Measurements from ENCODE around the gene CHD2. TPM values are rescaled to one million over a fixed set of nuclear protein-coding genes. Genes with fewer than 3 reads are reported as not detected.

The CHD2 gene
- total and polyA plus RNA-seq, 2 experiments from 2014 or later = 36.5 to 39.0 TPM

GRCh38 chr15:93063262-93063671 is 163.1 kb downstream of the CHD2 start:
- Histone ChIP-seq H3F3A (ENCODE audit: insufficient read depth) (peaks cover 5% of the 10 kb centered on the region; the same call in 1 of the 2 replicates), H4K20me1 (ENCODE audit: insufficient read depth) (no peaks in the 10 kb centered on the region), H3K9ac (no peak overlapping the region), H2AFZ (no peak overlapping the region), H3K9me2 (ENCODE audit: insufficient read depth) (no peaks in the 10 kb centered on the region), H3K27ac (no peak overlapping the region), H3K4me3 (no peak overlapping the region), H3K4me2 (ENCODE audit: unreplicated experiment) (no peak overlapping the region), H3K4me1 (ENCODE audit: insufficient read depth) (peaks cover 9% of the 10 kb centered on the region), H3K36me3 (ENCODE audit: low read depth) (no peaks in the 10 kb centered on the region), H3K79me2 (ENCODE audit: insufficient read depth) (no peaks in the 10 kb centered on the region), H3K9me3 (ENCODE audit: low read depth) (no peaks in the 10 kb centered on the region), H3K27me3 (replicated peaks; ENCODE audit: insufficient read depth) (peaks cover 6% of the 10 kb centered on the region; the same call in 1 of the 2 replicates)
- in situ Hi-C loops (cut with MboI) = no loop called here
- TF ChIP-seq EZH2 (IDR thresholded peaks at IDR 0.05; ENCODE audit: insufficient read depth, poor library complexity, severe bottlenecking) (no peak), EZH2phosphoT487 (IDR thresholded peaks at IDR 0.05; ENCODE audit: insufficient read depth, low read depth) (no peak)
- no peak for DNase-seq
- WGBS, 2 experiments (ENCODE audit: low coverage in 1 of 2, low lambda C conversion rate in 2 of 2, missing lambda C conversion rate in 2 of 2) = 27 to 39% methylated on average over 8 of the region's 8 CpGs

- Histone ChIP-seq H3K9ac (no peak overlapping the region), H3K4me1 (ENCODE audit: insufficient read depth) (peaks cover 9% of the 10 kb centered on the region), H3K9me2 (ENCODE audit: insufficient read depth) (no peaks in the 10 kb centered on the region), H3K4me2 (ENCODE audit: unreplicated experiment) (no peak overlapping the region), H3K9me3 (ENCODE audit: low read depth) (no peaks in the 10 kb centered on the region), H3K27me3 (replicated peaks; ENCODE audit: insufficient read depth) (peaks cover 6% of the 10 kb centered on the region; the same call in 1 of the 2 replicates), H4K20me1 (ENCODE audit: insufficient read depth) (no peaks in the 10 kb centered on the region), H2AFZ (no peak overlapping the region), H3K79me2 (ENCODE audit: insufficient read depth) (no peaks in the 10 kb centered on the region), H3K27ac (no peak overlapping the region), H3K4me3 (no peak overlapping the region), H3K36me3 (ENCODE audit: low read depth) (no peaks in the 10 kb centered on the region), H3F3A (ENCODE audit: insufficient read depth) (peaks cover 5% of the 10 kb centered on the region; the same call in 1 of the 2 replicates)
- WGBS, 2 experiments (ENCODE audit: low coverage in 1 of 2, low lambda C conversion rate in 2 of 2, missing lambda C conversion rate in 2 of 2) = 89% methylated on average over 23 of the region's 23 CpGs
- TF ChIP-seq EZH2phosphoT487 (IDR thresholded peaks at IDR 0.05; ENCODE audit: insufficient read depth, low read depth) (no peak), EZH2 (IDR thresholded peaks at IDR 0.05; ENCODE audit: insufficient read depth, poor library complexity, severe bottlenecking) (no peak)
- in situ Hi-C loops (cut with MboI) = no loop called here
- DNase-seq = no peak
These were observed 163.9 kb downstream of the CHD2 start for GRCh38 chr15:93063796-93064690.

GRCh38 chr15:93065641-93066045 is 165.5 kb downstream of the CHD2 start:
- no peak overlapping the region for H3K4me2 ChIP-seq (ENCODE audit: unreplicated experiment)
- no peak for DNase-seq
- no peaks in the 10 kb centered on the region for H3K79me2 ChIP-seq (ENCODE audit: insufficient read depth)
- H3K27ac ChIP-seq = no peak overlapping the region
- in situ Hi-C loops (cut with MboI) = no loop called here
- H3K9me2 ChIP-seq (ENCODE audit: insufficient read depth) = no peaks in the 10 kb centered on the region
- peaks cover 8% of the 10 kb centered on the region; the same call in 1 of the 2 replicates for H3K27me3 ChIP-seq (replicated peaks; ENCODE audit: insufficient read depth)
- no peaks in the 10 kb centered on the region for H3K36me3 ChIP-seq (ENCODE audit: low read depth)
- WGBS, 2 experiments (ENCODE audit: low coverage in 1 of 2, low lambda C conversion rate in 2 of 2, missing lambda C conversion rate in 2 of 2) = 91 to 94% methylated on average over 17 to 23 of the region's 23 CpGs
- no peaks in the 10 kb centered on the region for H4K20me1 ChIP-seq (ENCODE audit: insufficient read depth)
- TF ChIP-seq EZH2phosphoT487 (IDR thresholded peaks at IDR 0.05; ENCODE audit: insufficient read depth, low read depth) (no peak), EZH2 (IDR thresholded peaks at IDR 0.05; ENCODE audit: insufficient read depth, poor library complexity, severe bottlenecking) (no peak)
- H3K4me1 ChIP-seq (ENCODE audit: insufficient read depth) = peaks cover 9% of the 10 kb centered on the region
- H3F3A ChIP-seq (ENCODE audit: insufficient read depth) = peaks cover 5% of the 10 kb centered on the region; the same call in 1 of the 2 replicates
- H2AFZ ChIP-seq = no peak overlapping the region
- no peak overlapping the region for H3K9ac ChIP-seq
- no peaks in the 10 kb centered on the region for H3K9me3 ChIP-seq (ENCODE audit: low read depth)
- H3K4me3 ChIP-seq = no peak overlapping the region

- no peak overlapping the region for H2AFZ ChIP-seq
- no peaks in the 10 kb centered on the region for H3K79me2 ChIP-seq (ENCODE audit: insufficient read depth)
- in situ Hi-C loops (cut with MboI) = no loop called here
- H3K9me3 ChIP-seq (ENCODE audit: low read depth) = no peaks in the 10 kb centered on the region
- peaks cover 9% of the 10 kb centered on the region for H3K4me1 ChIP-seq (ENCODE audit: insufficient read depth)
- H3K4me3 ChIP-seq = no peak overlapping the region
- H3K27ac ChIP-seq = no peak overlapping the region
- WGBS, 2 experiments (ENCODE audit: low coverage in 1 of 2, low lambda C conversion rate in 2 of 2, missing lambda C conversion rate in 2 of 2) = 90% methylated on average over 13 to 30 of the region's 38 CpGs
- H3K9ac ChIP-seq = no peak overlapping the region
- no peak overlapping the region for H3K4me2 ChIP-seq (ENCODE audit: unreplicated experiment)
- no peak for DNase-seq
- H3K36me3 ChIP-seq (ENCODE audit: low read depth) = no peaks in the 10 kb centered on the region
- no peaks in the 10 kb centered on the region for H3K9me2 ChIP-seq (ENCODE audit: insufficient read depth)
- peaks cover 5% of the 10 kb centered on the region; the same call in 1 of the 2 replicates for H3F3A ChIP-seq (ENCODE audit: insufficient read depth)
- peaks cover 14% of the 10 kb centered on the region for H3K27me3 ChIP-seq (replicated peaks; ENCODE audit: insufficient read depth)
- H4K20me1 ChIP-seq (ENCODE audit: insufficient read depth) = no peaks in the 10 kb centered on the region
- TF ChIP-seq EZH2phosphoT487 (IDR thresholded peaks at IDR 0.05; ENCODE audit: insufficient read depth, low read depth) = no peak
- TF ChIP-seq EZH2 (IDR thresholded peaks at IDR 0.05; ENCODE audit: insufficient read depth, poor library complexity, severe bottlenecking) = no peak
These were observed 166.1 kb downstream of the CHD2 start for GRCh38 chr15:93066224-93066681.

All from GM23248 (cell line).